ENCODE measurements around the gene PALLD. TPM values are rescaled to one million over a fixed set of nuclear protein-coding genes. Genes with fewer than 3 reads are reported as not detected.

Gene PALLD
- total and polyA plus RNA-seq, 2 of the 8 experiments (the other 6 are each of a cell fraction or from before 2014, with no cell fraction given), result 10.5 to 25.0 TPM

DNA sequence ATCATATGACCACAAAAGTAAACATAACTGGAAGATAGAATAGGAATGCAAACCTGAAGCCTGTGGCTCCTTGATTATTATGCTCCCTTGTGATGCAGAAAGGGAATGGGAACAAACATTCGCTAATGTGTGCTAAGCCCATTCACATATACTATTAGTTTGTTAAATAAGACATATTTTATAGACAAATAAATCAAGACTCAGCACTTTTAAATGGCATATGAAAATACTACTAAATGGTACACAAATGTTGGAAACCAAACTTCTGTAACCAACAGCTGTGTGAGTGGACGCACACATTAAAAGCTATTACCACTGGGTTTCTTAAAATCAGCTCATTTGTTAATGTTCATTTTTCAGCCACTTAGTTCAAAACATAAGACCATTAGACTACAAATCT lies 417.2 kb downstream of the PALLD start:
- Histone ChIP-seq H2BK5ac (ENCODE audit: low read depth, low read length) (no peak overlapping the region), H4K5ac (ENCODE audit: insufficient read length, low read depth, low read length) (no peak overlapping the region), H3K36me3 (ENCODE audit: control insufficient read depth in 2 of 4, insufficient read depth in 4 of 4, low read length in 3 of 4) (peaks cover 0 to 12% (median 1%) of the 10 kb centered on the region in 4 experiments; a peak in 4 of 8 replicates), H4K91ac (replicated peaks; ENCODE audit: insufficient read length, low read length) (no peak overlapping the region), H3K27me3 (replicated peaks in 1 of 4; ENCODE audit: control insufficient read depth in 3 of 4, extremely low read depth in 1 of 4, insufficient read depth in 3 of 4, low read length in 3 of 4) (no peaks in the 10 kb centered on the region), H3K23me2 (ENCODE audit: low read depth, low read length) (no peaks in the 10 kb centered on the region), H3K4me2 (ENCODE audit: insufficient read depth in 1 of 2, low read depth in 2 of 2, low read length in 2 of 2) (no peak overlapping the region), H4K20me1 (replicated peaks in 1 of 2; ENCODE audit: control insufficient read depth in 1 of 2, insufficient read depth in 2 of 2, low read length in 2 of 2) (no peaks in the 10 kb centered on the region), H2BK120ac (replicated peaks; ENCODE audit: low read depth, low read length) (no peak overlapping the region), H3K27ac (ENCODE audit: low read depth, low read length) (no peak overlapping the region), H3K4me3 (ENCODE audit: extremely low read depth in 1 of 4, insufficient read depth in 2 of 4, low read depth in 3 of 4, low read length in 4 of 4) (no peak overlapping the region), H3K9me3 (ENCODE audit: insufficient read depth in 2 of 2, low read depth in 1 of 2, low read length in 1 of 2) (no peaks in the 10 kb centered on the region), H3K4me1 (replicated peaks in 1 of 4; ENCODE audit: control insufficient read depth in 3 of 4, insufficient read depth in 4 of 4, low read length in 3 of 4) (no peaks in the 10 kb centered on the region), H3K56ac (replicated peaks; ENCODE audit: insufficient read length, low read depth, low read length) (no peak overlapping the region), H3K18ac (ENCODE audit: extremely low read depth, low read length) (no peak overlapping the region), H3K4ac (replicated peaks; ENCODE audit: insufficient read length, low read depth, low read length) (no peak overlapping the region), H2BK15ac (ENCODE audit: low read length) (no peak overlapping the region), H2AFZ (ENCODE audit: low read length) (no peak overlapping the region), H3K14ac (ENCODE audit: insufficient read length) (no peak overlapping the region), H2BK20ac (ENCODE audit: low read length) (no peak overlapping the region), H3K23ac (ENCODE audit: insufficient read length) (no peak overlapping the region), H3K79me2 (ENCODE audit: control insufficient read depth in 1 of 2, insufficient read depth in 2 of 2, low read length in 2 of 2) (no peaks in the 10 kb centered on the region), H2AK5ac (ENCODE audit: low read depth, low read length) (no peak overlapping the region), H4K8ac (ENCODE audit: extremely low read depth, insufficient read depth, low read length) (no peak overlapping the region), H3K79me1 (ENCODE audit: low read depth, low read length) (no peaks in the 10 kb centered on the region), H2BK12ac (ENCODE audit: low read depth, low read length) (no peak overlapping the region), H3K9ac (replicated peaks in 1 of 4; ENCODE audit: extremely low read depth in 1 of 4, low read depth in 3 of 4, low read length in 3 of 4) (no peak overlapping the region)
- FAIRE-seq (no peak), DNase-seq (ENCODE audit: low read depth in 1 of 2, low spot score in 2 of 2) (no peak)
- ChIA-PET CTCF (ENCODE audit: partially characterized antibody) (interaction anchor here (0.9 to 10.1 kb wide), 5 partner anchors 8 to 203 kb away, joined by 3 to 60 read pairs (median 6); no protein-coding TSS in a partner anchor), POLR2A (ENCODE audit: partially characterized antibody) (interaction anchor here (1.0 kb wide), 1 partner anchor 15 kb away, joined by 3 read pairs; no protein-coding TSS in a partner anchor)
- 91% methylated on average over 2 of the region's 2 CpGs; no CpG with 5 or more reads in 1 of the 2 experiments for WGBS, 2 experiments (ENCODE audit: extremely low coverage in 1 of 2, insufficient coverage in 1 of 2, insufficient read length in 1 of 2, insufficient replicate concordance in 2 of 2, low coverage in 1 of 2, low lambda C conversion rate in 2 of 2, missing lambda C conversion rate in 1 of 2)
- no peak for TF ChIP-seq SIRT6 (IDR thresholded peaks at IDR 0.05; ENCODE audit: low read length)
- TF ChIP-seq, protein P1, sequence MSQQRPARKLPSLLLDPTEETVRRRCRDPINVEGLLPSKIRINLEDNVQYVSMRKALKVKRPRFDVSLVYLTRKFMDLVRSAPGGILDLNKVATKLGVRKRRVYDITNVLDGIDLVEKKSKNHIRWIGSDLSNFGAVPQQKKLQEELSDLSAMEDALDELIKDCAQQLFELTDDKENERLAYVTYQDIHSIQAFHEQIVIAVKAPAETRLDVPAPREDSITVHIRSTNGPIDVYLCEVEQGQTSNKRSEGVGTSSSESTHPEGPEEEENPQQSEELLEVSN (IDR thresholded peaks at IDR 0.05), result no peak
- no peak for TF ChIP-seq EGR1 (IDR thresholded peaks at IDR 0.05; ENCODE audit: borderline replicate concordance, low read depth, low read length)
- TF ChIP-seq RAD21 (IDR thresholded peaks at IDR 0.05 in 1 of 2, conservative IDR thresholded peaks at IDR 0.05 in 1 of 2; ENCODE audit: low read depth in 2 of 2, low read length in 2 of 2), result no peak
- no peak for TF ChIP-seq SP4 (IDR thresholded peaks at IDR 0.05; ENCODE audit: low read length)
- no peak for TF ChIP-seq GABPA (IDR thresholded peaks at IDR 0.05; ENCODE audit: borderline replicate concordance, insufficient read depth, low read length)

Measured in H1 (cell line).